Transverse colon (tissue), 4 donors: Measurements from ENCODE around the gene RAB3IL1. TPM values are rescaled to one million over a fixed set of nuclear protein-coding genes. Genes with fewer than 3 reads are reported as not detected.

ENCODE experiments used
- DNase-seq: peaks from one replicate; pipeline ENCODE4 v3.0.0-alpha.2; 2019
- H3K27ac ChIP-seq, 4 donors: fragments of 200-600 bp; sonication (generic); 2 replicates each; pipeline ENCODE4 v1.5.1; 2016 to 2018; ENCODE audit warnings: inconsistent platforms in 4 of 4
- H3K27me3 ChIP-seq: fragments of 200-600 bp; sonication (generic); 2 replicates; pipeline ENCODE4 v1.5.1; 2017; ENCODE audit warnings: inconsistent platforms
- H3K36me3 ChIP-seq, 4 donors: fragments of 200-600 bp; sonication (generic); 2 replicates each; pipeline ENCODE4 v1.5.1; 2017 to 2019; ENCODE audit warnings: inconsistent platforms in 4 of 4
- H3K4me1 ChIP-seq, 4 donors: fragments of 200-600 bp; sonication (generic); 2 replicates each; pipeline ENCODE4 v1.5.1; 2017 to 2020; ENCODE audit warnings: inconsistent platforms in 4 of 4
- H3K4me3 ChIP-seq, 4 donors: fragments of 200-600 bp; sonication (generic); 1 replicate in 1 of 4; 2 replicates in 3 of 4; pipeline versions ENCODE4 v1.5.1 to v1.6.1; 2017 to 2019; ENCODE audit warnings: inconsistent platforms in 4 of 4
- H3K9me3 ChIP-seq, 2 donors: fragments of 200-600 bp; sonication (generic); 2 replicates each; pipeline ENCODE4 v1.5.1; 2017 to 2019; ENCODE audit warnings: inconsistent platforms in 2 of 2
- CTCF ChIP-seq, 5 experiments: fragments of 200-600 bp in 3 of 5; fragments of 450-650 bp in 2 of 5; sonication (generic) in 3 of 5; IDR thresholded peaks; 1 replicate in 2 of 5; 2 replicates in 3 of 5; pipeline ENCODE4 v1.5.1; 2016 to 2017; ENCODE audit warnings: antibody characterized with exemption in 5 of 5, inconsistent platforms in 3 of 5, mild to moderate bottlenecking in 2 of 5, moderate library complexity in 1 of 5
- EP300 ChIP-seq: sonication (generic); formaldehyde crosslinking; IDR thresholded peaks from one replicate; pipeline ENCODE4 v1.6.1; 2017; ENCODE audit warnings: antibody characterized with exemption, low read depth
- POLR2A ChIP-seq: fragments of 450-650 bp; IDR thresholded peaks from one replicate; pipeline ENCODE4 v1.6.1; 2016; ENCODE audit warnings: antibody characterized with exemption, mild to moderate bottlenecking, moderate library complexity
- POLR2AphosphoS5 ChIP-seq, 3 donors: sonication (generic); formaldehyde crosslinking; IDR thresholded peaks; one replicate each; pipeline ENCODE4 v1.6.1; 2016; ENCODE audit warnings: antibody characterized with exemption in 3 of 3
- WGBS, 2 donors: methylation state at CpG; one replicate each; pipeline ENCODE4 v1.1.5; 2018; ENCODE audit warnings: low coverage in 1 of 2; 5-methylcytosine and 5-hydroxymethylcytosine counted together
- in situ Hi-C, 4 donors: fragments of 200-750 bp; cut with MboI; loops; one replicate each; pipeline versions ENCODE4 v1.15.0 to v1.15.1; 2017; ENCODE audit warnings: low sequenced_read_pairs in 3 of 4, low pct_ligation_motif_present in 1 of 4, low pct_unique_long_range_greater_than_20kb in 1 of 4
- intact Hi-C: fragments of 100-400 bp; cut with DNase I; formaldehyde crosslinking; loops from one replicate; pipeline ENCODE4 v1.15.1; 2023; ENCODE audit warnings: low total_unique reads
- total RNA-seq, 4 donors: library from RNA; depleted of rRNA; stranded (reverse); fragments of >200 nt; gene quantifications; one replicate each; pipeline ENCODE4 v1.1.0, GENCODE V29; 2016

RAB3IL1 gene
- total RNA-seq, 4 donors from 2014 or later: 1.2 to 7.6 (median 5.9) TPM

GRCh38 chr11:61903845-61904244 is 13.5 kb downstream of the RAB3IL1 start:
- WGBS, 2 donors: 90% methylated on average over 3 of the region's 3 CpGs; no CpG with 5 or more reads in 1 of the 2 donors
- H3K27ac ChIP-seq: no peak overlapping the region
- H3K27me3 ChIP-seq: no peaks in the 10 kb centered on the region
- peaks cover 0 to 2% (median 0%) of the 10 kb centered on the region in 4 donors for H3K4me1 ChIP-seq
- in situ Hi-C loops (no loop called here), intact Hi-C loops (loop anchor here (2.0 kb wide), 1 partner anchor 39 kb away; no protein-coding TSS in a partner anchor)
- no peaks in the 10 kb centered on the region for H3K36me3 ChIP-seq
- no peak for TF ChIP-seq CTCF (IDR thresholded peaks at IDR 0.05)
- TF ChIP-seq POLR2A: no peak
- no peak for TF ChIP-seq POLR2AphosphoS5 (IDR thresholded peaks at IDR 0.05)
- no peak for TF ChIP-seq EP300
- H3K4me3 ChIP-seq: no peak overlapping the region
- no peak for DNase-seq
- H3K9me3 ChIP-seq: no peaks in the 10 kb centered on the region

GRCh38 chr11:61902313-61902712 is 15.1 kb downstream of the RAB3IL1 start:
- Histone ChIP-seq H3K27me3 (no peaks in the 10 kb centered on the region), H3K4me1 (peaks cover 0 to 2% (median 0%) of the 10 kb centered on the region in 4 donors), H3K4me3 (no peak overlapping the region), H3K9me3 (no peaks in the 10 kb centered on the region), H3K36me3 (no peaks in the 10 kb centered on the region), H3K27ac (no peak overlapping the region)
- WGBS, 2 donors: 84 to 93% methylated on average over 10 of the region's 11 CpGs
- DNase-seq: no peak
- in situ Hi-C loops: no loop called here
- TF ChIP-seq CTCF (IDR thresholded peaks at IDR 0.05): no peak
- no peak for TF ChIP-seq POLR2AphosphoS5 (IDR thresholded peaks at IDR 0.05)
- no peak for TF ChIP-seq POLR2A
- no peak for TF ChIP-seq EP300
- intact Hi-C loops: no loop called here

- intact Hi-C loops (no loop called here), in situ Hi-C loops (no loop called here)
- no peaks in the 10 kb centered on the region for H3K36me3 ChIP-seq
Observed at GRCh38 chr11:61901397-61901796, 16.0 kb downstream of the RAB3IL1 start.

GRCh38 chr11:61900251-61900650 is 17.1 kb downstream of the RAB3IL1 start:
- H3K36me3 ChIP-seq: no peaks in the 10 kb centered on the region
- H3K4me3 ChIP-seq: no peak overlapping the region
- DNase-seq: no peak
- no peaks in the 10 kb centered on the region for H3K9me3 ChIP-seq
- no peak for TF ChIP-seq POLR2A
- TF ChIP-seq POLR2AphosphoS5 (IDR thresholded peaks at IDR 0.05): no peak
- TF ChIP-seq CTCF (IDR thresholded peaks at IDR 0.05): no peak
- TF ChIP-seq EP300: no peak
- no peak overlapping the region for H3K27ac ChIP-seq
- intact Hi-C loops (no loop called here), in situ Hi-C loops (no loop called here)
- WGBS, 2 donors: 84 to 87% methylated on average over 3 to 17 of the region's 17 CpGs
- H3K4me1 ChIP-seq: peaks cover 0 to 2% (median 0%) of the 10 kb centered on the region in 4 donors
- no peaks in the 10 kb centered on the region for H3K27me3 ChIP-seq

More at GRCh38 chr11:61901397-61901796, 16.0 kb downstream of the RAB3IL1 start:
- TF ChIP-seq CTCF (IDR thresholded peaks at IDR 0.05) (no peak), EP300 (no peak), POLR2AphosphoS5 (IDR thresholded peaks at IDR 0.05) (no peak)
- 88% methylated on average over 10 of the region's 10 CpGs; no CpG with 5 or more reads in 1 of the 2 donors for WGBS, 2 donors
- H3K4me1 ChIP-seq: peaks cover 0 to 2% (median 0%) of the 10 kb centered on the region in 4 donors
- no peak for DNase-seq
- H3K4me3 ChIP-seq: no peak overlapping the region
- no peaks in the 10 kb centered on the region for H3K27me3 ChIP-seq
- H3K9me3 ChIP-seq: no peaks in the 10 kb centered on the region
- H3K27ac ChIP-seq: no peak overlapping the region
